ENCODE measurements around the gene MAMDC2. TPM values are rescaled to one million over a fixed set of nuclear protein-coding genes. Genes with fewer than 3 reads are reported as not detected.

The MAMDC2 gene
- total and polyA plus RNA-seq, 2 donors (not counting 1 experiment from before 2014, with no cell fraction given), result not detected

GRCh38 chr9:70137577-70137976 is 93.9 kb downstream of the MAMDC2 start:
- Mint-ChIP-seq H3K4me3 (no peak overlapping the region), H3K27me3 (peaks cover 20% of the 10 kb centered on the region), H3K9me3 (ENCODE audit: insufficient read depth) (no peaks in the 10 kb centered on the region), H3K27ac (no peak overlapping the region), H3K4me1 (no peaks in the 10 kb centered on the region)
- no peak overlapping the region for H2AFZ ChIP-seq (ENCODE audit: insufficient read depth, low read depth, low read length, poor library complexity, severe bottlenecking)
- H3K9ac ChIP-seq (ENCODE audit: low read length), result no peak overlapping the region
- H3K4me2 ChIP-seq (replicated peaks; ENCODE audit: low read depth, low read length, poor library complexity, severe bottlenecking), result no peak overlapping the region
- H3K79me2 ChIP-seq (ENCODE audit: control insufficient read depth, insufficient read depth, low read length), result no peaks in the 10 kb centered on the region
- TF ChIP-seq EZH2 (IDR thresholded peaks at IDR 0.05; ENCODE audit: borderline replicate concordance, insufficient read depth, low read depth, low read length, poor library complexity, severe bottlenecking), result no peak
- TF ChIP-seq CTCF (IDR thresholded peaks at IDR 0.05), result no peak
- intact Hi-C loops (cut with micrococcal nuclease), result no loop called here
- H4K20me1 ChIP-seq (ENCODE audit: control insufficient read depth, insufficient read depth, low read length, poor library complexity, severe bottlenecking), result no peaks in the 10 kb centered on the region
- 100% methylated on average over 1 of the region's 3 CpGs for WGBS (ENCODE audit: insufficient coverage)
- no peak overlapping the region for H3K4me3 ChIP-seq (ENCODE audit: control extremely low read depth in 1 of 5, extremely low read depth in 1 of 5, insufficient read depth in 1 of 5, low read depth in 2 of 5, low read length in 4 of 5)
- no peaks in the 10 kb centered on the region for H3K27me3 ChIP-seq (replicated peaks in 1 of 4; ENCODE audit: control extremely low read depth in 1 of 4, control insufficient read depth in 3 of 4, insufficient read depth in 4 of 4, low read length in 3 of 4)
- H3K36me3 ChIP-seq (replicated peaks in 1 of 2; ENCODE audit: control extremely low read depth in 1 of 2, control insufficient read depth in 1 of 2, extremely low read depth in 1 of 2, insufficient read depth in 2 of 2, low read length in 1 of 2), result no peaks in the 10 kb centered on the region
- ChIA-PET POLR2A (no interaction called here), CTCF (no interaction called here)
- DNase-seq, result no peak
- no peaks in the 10 kb centered on the region for H3K9me3 ChIP-seq (ENCODE audit: control extremely low read depth in 1 of 3, control insufficient read depth in 2 of 3, insufficient read depth in 1 of 3, low read length in 2 of 3)
- no peak overlapping the region for H3K27ac ChIP-seq (ENCODE audit: low read length in 2 of 2)
- no peaks in the 10 kb centered on the region for H3K4me1 ChIP-seq (ENCODE audit: control insufficient read depth in 2 of 2, insufficient read depth in 2 of 2, low read length in 2 of 2)
- ATAC-seq (ENCODE audit: low read depth), result no peak

- intact Hi-C loops (cut with micrococcal nuclease), result no loop called here
- H3K9me3 ChIP-seq (ENCODE audit: control extremely low read depth in 1 of 3, control insufficient read depth in 2 of 3, insufficient read depth in 1 of 3, low read length in 2 of 3), result no peaks in the 10 kb centered on the region
- H2AFZ ChIP-seq (ENCODE audit: insufficient read depth, low read depth, low read length, poor library complexity, severe bottlenecking), result no peak overlapping the region
- H3K9ac ChIP-seq (ENCODE audit: low read length), result no peak overlapping the region
- H3K79me2 ChIP-seq (ENCODE audit: control insufficient read depth, insufficient read depth, low read length), result no peaks in the 10 kb centered on the region
- no peak overlapping the region for H3K27ac Mint-ChIP-seq
- no peaks in the 10 kb centered on the region for H3K36me3 ChIP-seq (replicated peaks in 1 of 2; ENCODE audit: control extremely low read depth in 1 of 2, control insufficient read depth in 1 of 2, extremely low read depth in 1 of 2, insufficient read depth in 2 of 2, low read length in 1 of 2)
- H3K9me3 Mint-ChIP-seq (ENCODE audit: insufficient read depth), result no peaks in the 10 kb centered on the region
- no peaks in the 10 kb centered on the region for H3K4me1 Mint-ChIP-seq
- 77% methylated on average over 3 of the region's 3 CpGs for WGBS (ENCODE audit: insufficient coverage)
- no peaks in the 10 kb centered on the region for H3K27me3 ChIP-seq (replicated peaks in 1 of 4; ENCODE audit: control extremely low read depth in 1 of 4, control insufficient read depth in 3 of 4, insufficient read depth in 4 of 4, low read length in 3 of 4)
- H3K27ac ChIP-seq (ENCODE audit: low read length in 2 of 2), result no peak overlapping the region
- DNase-seq (no peak), ATAC-seq (ENCODE audit: low read depth) (no peak)
- POLR2A ChIA-PET, result no interaction called here
- H3K4me1 ChIP-seq (ENCODE audit: control insufficient read depth in 2 of 2, insufficient read depth in 2 of 2, low read length in 2 of 2), result no peaks in the 10 kb centered on the region
- CTCF ChIA-PET, result no interaction called here
- no peaks in the 10 kb centered on the region for H4K20me1 ChIP-seq (ENCODE audit: control insufficient read depth, insufficient read depth, low read length, poor library complexity, severe bottlenecking)
- TF ChIP-seq EZH2 (IDR thresholded peaks at IDR 0.05; ENCODE audit: borderline replicate concordance, insufficient read depth, low read depth, low read length, poor library complexity, severe bottlenecking) (no peak), CTCF (IDR thresholded peaks at IDR 0.05) (no peak)
- H3K27me3 Mint-ChIP-seq, result peaks cover 20% of the 10 kb centered on the region
- H3K4me3 ChIP-seq (ENCODE audit: control extremely low read depth in 1 of 5, extremely low read depth in 1 of 5, insufficient read depth in 1 of 5, low read depth in 2 of 5, low read length in 4 of 5), result no peak overlapping the region
- H3K4me2 ChIP-seq (replicated peaks; ENCODE audit: low read depth, low read length, poor library complexity, severe bottlenecking), result no peak overlapping the region
- no peak overlapping the region for H3K4me3 Mint-ChIP-seq
Observed at GRCh38 chr9:70142101-70142500, 98.5 kb downstream of the MAMDC2 start.

Measured in B cell (primary cell).